Calu3 (cell line): ENCODE measurements around the gene DNAH6. TPM values are rescaled to one million over a fixed set of nuclear protein-coding genes. Genes with fewer than 3 reads are reported as not detected.

Experiments used
- BruUV-seq: library from RNA; stranded (reverse); fragments of 400-500 nt; replicated peaks from 2 replicates; lab custom pipeline; 2021; lab: Mats Ljungman, UMichigan
- CTCF ChIA-PET: fragments of 300-600 bp; sonication (Branson Sonifier 250); formaldehyde crosslinking; loops from one replicate; lab custom pipeline; 2022; ENCODE audit warnings: antibody characterized with exemption; lab: Charles Lee
- DNase-seq: peaks from one replicate; pipeline ENCODE4 v3.0.0; 2022
- H3K27ac Mint-ChIP-seq: one replicate; pipeline ENCODE4 v1.8.0; 2022; ENCODE audit warnings: mixed read lengths; ENCODE audit not compliant: unreplicated experiment
- H3K27me3 Mint-ChIP-seq: one replicate; pipeline ENCODE4 v1.8.0; 2022; ENCODE audit warnings: mixed read lengths; ENCODE audit not compliant: unreplicated experiment
- H3K36me3 Mint-ChIP-seq: one replicate; pipeline ENCODE4 v1.8.0; 2022; ENCODE audit warnings: mild to moderate bottlenecking, moderate library complexity, mixed read lengths; ENCODE audit not compliant: insufficient read depth, unreplicated experiment
- H3K4me1 Mint-ChIP-seq: one replicate; pipeline ENCODE4 v1.8.0; 2022; ENCODE audit warnings: mild to moderate bottlenecking, low read depth, mixed read lengths; ENCODE audit not compliant: unreplicated experiment
- H3K4me3 Mint-ChIP-seq: one replicate; pipeline ENCODE4 v1.8.0; 2022; ENCODE audit warnings: mild to moderate bottlenecking, low read depth, moderate library complexity, mixed read lengths; ENCODE audit not compliant: unreplicated experiment
- H3K9me3 Mint-ChIP-seq: one replicate; pipeline ENCODE4 v1.8.0; 2022; ENCODE audit warnings: low read depth, mixed read lengths; ENCODE audit not compliant: unreplicated experiment
- CTCF ChIP-seq: fragments of 200-600 bp; IDR thresholded peaks from one replicate; pipeline ENCODE4 v1.8.0; 2022; ENCODE audit warnings: antibody characterized with exemption; ENCODE audit not compliant: unreplicated experiment
- intact Hi-C: fragments of 100-400 bp; cut with micrococcal nuclease; formaldehyde crosslinking; loops from one replicate; pipeline ENCODE4 v1.10.0; 2022; ENCODE audit not compliant: unreplicated experiment
- total RNA-seq: library from RNA; stranded (reverse); gene quantifications from 2 replicates; pipeline ENCODE4 v1.2.3, GENCODE V29; 2022

Gene DNAH6
- total RNA-seq, 1 experiment from 2014 or later: 1.3 TPM

- intact Hi-C loops: no loop called here
- no TSS peak for BruUV-seq
- no peak for DNase-seq
- CTCF ChIA-PET: no interaction called here
- H3K27ac Mint-ChIP-seq: no peak overlapping the region
- no peak for TF ChIP-seq CTCF
- H3K4me3 Mint-ChIP-seq: no peak overlapping the region
- peaks cover 3% of the 10 kb centered on the region for H3K9me3 Mint-ChIP-seq
- peaks cover 73% of the 10 kb centered on the region for H3K27me3 Mint-ChIP-seq
- no peaks in the 10 kb centered on the region for H3K36me3 Mint-ChIP-seq
- H3K4me1 Mint-ChIP-seq: no peaks in the 10 kb centered on the region
These were observed 334.2 kb downstream of the DNAH6 start for GRCh38 chr2:84850471-84850870.

- H3K4me1 Mint-ChIP-seq: no peaks in the 10 kb centered on the region
- no peak for DNase-seq
- intact Hi-C loops: no loop called here
- H3K27ac Mint-ChIP-seq: no peak overlapping the region
- BruUV-seq: no TSS peak
- no peak for TF ChIP-seq CTCF
- H3K36me3 Mint-ChIP-seq: no peaks in the 10 kb centered on the region
- H3K4me3 Mint-ChIP-seq: no peak overlapping the region
- H3K27me3 Mint-ChIP-seq: peaks cover 85% of the 10 kb centered on the region
- peaks cover 5% of the 10 kb centered on the region for H3K9me3 Mint-ChIP-seq
- CTCF ChIA-PET: no interaction called here
These were observed 335.6 kb downstream of the DNAH6 start for GRCh38 chr2:84851876-84852275.

DNA sequence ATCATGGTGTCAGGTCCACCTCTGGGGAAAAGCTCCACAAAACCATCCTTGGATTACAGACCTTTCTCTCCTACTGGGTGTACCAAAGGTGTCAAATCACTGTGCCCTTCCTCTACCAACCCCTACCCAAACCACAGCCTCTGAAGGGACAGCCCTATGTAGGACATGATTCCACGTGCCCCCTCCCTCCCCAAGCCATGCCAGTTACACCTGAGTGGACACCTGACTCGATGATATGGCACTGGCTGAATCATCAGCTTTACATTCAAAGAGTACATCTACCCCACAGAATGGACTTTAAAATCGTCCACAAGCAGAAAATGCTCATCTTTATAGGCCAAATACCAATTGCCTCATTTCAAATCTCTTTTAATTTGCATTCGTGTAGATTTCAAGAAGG, 338.6 kb downstream of the DNAH6 start:
- BruUV-seq: no TSS peak
- intact Hi-C loops: no loop called here
- Mint-ChIP-seq H3K36me3 (no peaks in the 10 kb centered on the region), H3K27ac (no peak overlapping the region), H3K4me1 (no peaks in the 10 kb centered on the region), H3K9me3 (peaks cover 5% of the 10 kb centered on the region), H3K4me3 (no peak overlapping the region), H3K27me3 (peaks cover 85% of the 10 kb centered on the region)
- DNase-seq: no peak
- TF ChIP-seq CTCF: no peak
- CTCF ChIA-PET: no interaction called here

GRCh38 chr2:84855731-84856130, 339.4 kb downstream of the DNAH6 start:
- peaks cover 86% of the 10 kb centered on the region for H3K27me3 Mint-ChIP-seq
- no peak overlapping the region for H3K4me3 Mint-ChIP-seq
- H3K36me3 Mint-ChIP-seq: no peaks in the 10 kb centered on the region
- H3K27ac Mint-ChIP-seq: no peak overlapping the region
- intact Hi-C loops: no loop called here
- no TSS peak for BruUV-seq
- CTCF ChIA-PET: interaction anchor here (0.5 kb wide), 1 partner anchor 24 kb away, joined by 8 read pairs; no protein-coding TSS in a partner anchor
- peaks cover 5% of the 10 kb centered on the region for H3K9me3 Mint-ChIP-seq
- no peaks in the 10 kb centered on the region for H3K4me1 Mint-ChIP-seq
- TF ChIP-seq CTCF: no peak
- no peak for DNase-seq
